GM19463 (cell line): Measurements from ENCODE around the gene RINT1.
A peak's percentile ranks its signal among the peaks of the same experiment; 100 is the strongest.
"Not testable (repeated sequence)": the region's sequence is repeated elsewhere in the genome, so short reads cannot be mapped to it uniquely, and the experiment has no call there.

Experiments used
- ATAC-seq: cut with Tn5 transposase; IDR thresholded peaks from one replicate; pipeline ENCODE4 v1.9.1; 2021; ENCODE audit warnings: mild to moderate bottlenecking, moderate library complexity; ENCODE audit not compliant: unreplicated experiment

Gene RINT1

GRCh38 chr7:105531792-105532671 lies at the start of gene RINT1:
Gene RINT1, plus strand, starts transcription at chr7:105532201. Its CDS starts 115 bp downstream, at chr7:105532316.
- ATAC-seq: peak; percentile 93

- ATAC-seq: no peak
Measured at GRCh38 chr7:105487579-105488571, 44.1 kb upstream of the RINT1 start.

GRCh38 chr7:105489409-105489808 lies 42.6 kb upstream of the RINT1 start:
- ATAC-seq: no peak

- ATAC-seq: no peak
Measured at GRCh38 chr7:105493196-105493922, 38.6 kb upstream of the RINT1 start.

GRCh38 chr7:105493923-105494315 lies 38.1 kb upstream of the RINT1 start:
- ATAC-seq: no peak

- no peak for ATAC-seq
Measured at GRCh38 chr7:105496521-105496920, 35.5 kb upstream of the RINT1 start.

- ATAC-seq: no peak
Measured at GRCh38 chr7:105497016-105497415, 35.0 kb upstream of the RINT1 start.

- no peak for ATAC-seq
Measured at GRCh38 chr7:105502173-105502572, 29.8 kb upstream of the RINT1 start.

GRCh38 chr7:105512415-105512814 lies 19.6 kb upstream of the RINT1 start:
- no peak for ATAC-seq

GRCh38 chr7:105512926-105513526 lies 19.0 kb upstream of the RINT1 start:
- no peak for ATAC-seq

- ATAC-seq: not testable (repeated sequence)
Measured at GRCh38 chr7:105515610-105516009, 16.4 kb upstream of the RINT1 start.

GRCh38 chr7:105519353-105519752 lies 12.6 kb upstream of the RINT1 start:
- ATAC-seq: no peak

- not testable (repeated sequence) for ATAC-seq
Measured at GRCh38 chr7:105520620-105521019, 11.4 kb upstream of the RINT1 start.

GRCh38 chr7:105521027-105521716 lies 10.8 kb upstream of the RINT1 start:
- ATAC-seq: peak; percentile 35

- ATAC-seq: peak; percentile 84
Measured at GRCh38 chr7:105521717-105522463, 10.1 kb upstream of the RINT1 start, which contains the start of gene PUS7. Gene PUS7, minus strand, starts transcription at chr7:105522271. Its CDS starts 13,759 bp downstream, at chr7:105508512.

GRCh38 chr7:105524423-105524822 lies 7.6 kb upstream of the RINT1 start:
- not testable (repeated sequence) for ATAC-seq

- no peak for ATAC-seq
Measured at GRCh38 chr7:105524840-105525239, 7.2 kb upstream of the RINT1 start.

GRCh38 chr7:105527737-105528136 lies 4.3 kb upstream of the RINT1 start:
- ATAC-seq: not testable (repeated sequence)

- no peak for ATAC-seq
Measured at GRCh38 chr7:105530126-105530525, 1.9 kb upstream of the RINT1 start.
